ENCODE measurements around the gene MTMR2. TPM values are rescaled to one million over a fixed set of nuclear protein-coding genes. Genes with fewer than 3 reads are reported as not detected.
"Not testable (repeated sequence)": the region's sequence is repeated elsewhere in the genome, so short reads cannot be mapped to it uniquely, and the experiment has no call there.

MTMR2 gene
- total RNA-seq, 1 experiment from 2014 or later: 59.0 TPM

DNA sequence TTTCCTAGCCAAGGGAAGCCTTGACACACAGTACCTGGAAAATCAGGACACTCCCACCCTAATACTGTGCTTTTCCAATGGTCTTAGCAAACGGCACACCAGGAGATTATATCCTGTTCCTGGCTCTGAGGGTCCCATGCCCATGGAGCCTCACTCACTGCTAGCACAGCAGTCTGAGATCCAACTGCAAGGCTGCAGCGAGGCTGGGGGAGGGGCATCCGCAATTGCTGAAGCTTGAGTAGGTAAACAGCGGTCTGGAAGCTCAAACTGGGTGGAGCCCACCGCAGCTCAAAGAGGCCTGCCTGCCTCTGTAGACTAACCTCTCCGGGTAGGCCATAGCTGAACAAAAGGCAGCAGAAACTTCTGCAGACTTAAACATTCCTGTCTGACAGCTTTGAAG, 117.4 kb downstream of the MTMR2 start:
- no CpG with 5 or more reads among the region's 6 CpGs for WGBS (ENCODE audit: extremely low coverage, insufficient read length, low lambda C conversion rate)
- H2AFZ ChIP-seq (ENCODE audit: low read length); H3K27me3 ChIP-seq (ENCODE audit: insufficient read depth, low read length); H3K14ac ChIP-seq (ENCODE audit: insufficient read depth, low read length); H2AK5ac ChIP-seq (ENCODE audit: insufficient read length, low read length); H3K9ac ChIP-seq (ENCODE audit: extremely low read depth, insufficient read length, low read length); H3T11ph ChIP-seq (ENCODE audit: low read length); H3K27ac ChIP-seq (ENCODE audit: insufficient read length, low read depth, low read length); H3K4ac ChIP-seq (ENCODE audit: low read depth, low read length); H3K4me2 ChIP-seq (ENCODE audit: insufficient read depth, insufficient read length, low read length); H2BK15ac ChIP-seq (ENCODE audit: low read depth, low read length); H2BK5ac ChIP-seq (ENCODE audit: insufficient read length, low read length); H4K20me1 ChIP-seq (ENCODE audit: control insufficient read depth, insufficient read depth, insufficient read length); H3K23me2 ChIP-seq (ENCODE audit: insufficient read length, low read depth, low read length, poor library complexity, severe bottlenecking); H3K4me3 Mint-ChIP-seq; H3K56ac ChIP-seq (ENCODE audit: insufficient read length, low read depth, low read length); H4K5ac ChIP-seq (ENCODE audit: insufficient read length, low read depth, low read length); H3K79me2 ChIP-seq (ENCODE audit: insufficient read depth, low read length); H3K23ac ChIP-seq (ENCODE audit: insufficient read length, low read depth, low read length); H3K18ac ChIP-seq (ENCODE audit: insufficient read length, low read depth, low read length); H3K79me1 ChIP-seq (ENCODE audit: insufficient read depth, low read depth, low read length, poor library complexity, severe bottlenecking); H4K8ac ChIP-seq (replicated peaks; ENCODE audit: insufficient read length, low read depth, low read length); H4K91ac ChIP-seq (ENCODE audit: insufficient read length, low read depth, low read length); H3K9me3 ChIP-seq (ENCODE audit: control insufficient read depth, low read depth, low read length); H3K4me1 Mint-ChIP-seq; H3K27me3 Mint-ChIP-seq (ENCODE audit: low read depth); DNase-seq; H3K4me1 ChIP-seq (ENCODE audit: insufficient read depth, low read length); H2BK12ac ChIP-seq (ENCODE audit: insufficient read length, low read depth, low read length); H2BK120ac ChIP-seq (ENCODE audit: low read depth, low read length, poor library complexity, severe bottlenecking); H2BK20ac ChIP-seq (ENCODE audit: low read depth, low read length, poor library complexity, severe bottlenecking); H3K27ac Mint-ChIP-seq: not testable (repeated sequence)
- peaks cover 49 to 88% (median 85%) of the 10 kb centered on the region in 3 experiments for H3K36me3 Mint-ChIP-seq (ENCODE audit: insufficient read depth in 1 of 3, low read depth in 3 of 3)
- peaks cover 24 to 37% of the 10 kb centered on the region in 2 experiments; a peak in 4 of 5 replicates for H3K9me3 Mint-ChIP-seq

Measured in H9 (cell line).